NCI-H345 (cell line): ENCODE measurements around the gene TPST1.
"Not testable (repeated sequence)": the region's sequence is repeated elsewhere in the genome, so short reads cannot be mapped to it uniquely, and the experiment has no call there.

ENCODE experiments used
- DNase-seq: peaks from one replicate; lab custom pipeline; 2025; lab: John Stamatoyannopoulos, UW

TPST1 gene

DNA sequence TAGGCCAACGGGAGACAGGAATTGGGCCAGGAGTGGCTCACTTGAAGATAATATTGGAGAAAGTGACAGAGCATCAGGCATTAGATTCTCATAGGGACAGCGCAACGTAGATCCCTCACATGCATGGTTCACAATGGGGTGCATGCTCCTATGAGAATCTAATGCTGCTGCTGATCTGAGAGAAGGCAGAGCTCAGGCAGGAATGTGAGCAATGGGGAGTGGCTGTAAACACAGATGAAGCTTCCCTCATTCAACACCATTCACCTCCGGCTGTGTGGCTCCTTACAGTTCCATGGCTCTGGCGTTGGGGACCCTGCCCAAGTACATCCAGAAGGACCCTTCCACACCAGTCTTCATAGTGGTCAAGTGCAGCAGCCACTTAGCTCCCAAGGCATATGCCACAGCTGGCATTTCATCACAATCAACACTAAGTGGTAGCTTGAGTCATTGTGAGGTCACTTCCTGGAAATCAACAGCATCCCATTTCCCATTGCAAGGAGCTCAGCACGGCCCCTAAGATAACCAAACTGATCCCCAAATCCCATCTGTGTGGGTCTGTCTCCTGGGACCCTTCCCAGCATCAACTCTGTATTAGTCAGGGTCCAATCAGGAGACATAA is 174.5 kb downstream of the TPST1 start:
- no peak for DNase-seq

DNA sequence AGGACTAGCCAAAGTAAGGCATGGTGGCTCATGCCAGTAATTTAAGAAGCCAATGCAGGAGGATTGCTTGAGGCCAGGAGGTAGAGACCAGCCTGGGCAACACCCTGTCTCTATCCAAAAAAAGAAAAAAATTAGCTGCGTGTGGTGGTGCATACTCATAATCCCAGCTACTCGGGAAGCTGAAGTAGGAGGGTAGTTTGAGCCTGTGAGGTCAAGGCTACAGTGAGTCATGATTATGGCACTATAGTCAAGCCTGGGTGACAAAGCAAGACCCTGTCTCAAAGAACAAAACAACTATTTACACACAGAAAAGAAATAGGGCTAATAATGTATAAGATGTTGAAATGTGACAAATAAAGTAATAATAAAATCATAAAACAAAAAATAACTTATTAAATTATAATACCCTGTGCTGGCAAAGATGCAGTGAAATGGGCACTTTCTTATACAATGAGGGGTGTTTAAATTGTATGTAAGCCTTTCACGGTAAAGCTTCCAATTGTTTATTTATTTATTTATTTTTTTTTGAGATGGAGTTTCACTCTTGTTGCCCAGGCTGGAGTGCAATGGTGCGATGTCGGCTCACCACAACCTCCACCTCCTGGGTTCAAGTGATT is 175.2 kb downstream of the TPST1 start:
- no peak for DNase-seq

DNA sequence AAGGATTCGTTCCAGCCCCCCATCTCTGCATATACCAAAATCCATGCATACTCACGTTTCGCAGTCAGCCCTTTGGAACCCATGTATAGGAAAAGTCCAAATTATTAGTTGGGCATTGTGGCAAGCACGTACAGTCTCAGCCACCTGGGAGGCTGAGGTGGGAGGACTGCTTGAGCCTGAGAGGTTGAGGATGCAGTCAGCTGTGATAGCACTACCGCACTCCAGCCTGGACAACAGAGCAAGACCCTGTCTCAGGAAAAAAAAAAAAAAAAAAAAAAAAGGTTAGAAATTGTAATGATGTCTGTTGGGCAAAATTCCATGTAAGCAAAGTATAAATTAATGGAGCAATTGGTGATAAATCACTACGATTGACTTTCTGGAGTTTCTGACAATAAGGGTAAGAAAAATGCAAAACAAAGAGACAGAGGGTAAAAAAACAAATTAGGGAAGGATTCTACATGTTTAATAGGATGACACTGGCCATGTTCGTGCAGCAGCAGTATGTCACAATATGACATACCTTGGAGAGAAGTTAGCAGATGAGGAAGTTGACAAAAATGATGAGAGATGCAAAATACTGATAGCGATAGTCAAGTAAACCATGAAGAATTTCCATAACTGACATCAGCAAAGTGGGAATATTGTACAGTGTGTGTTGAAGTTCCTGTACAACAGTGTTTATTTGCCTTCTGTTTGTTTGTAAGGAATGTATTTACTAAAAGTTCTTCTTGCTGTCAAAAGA is 177.2 kb downstream of the TPST1 start:
- DNase-seq: not testable (repeated sequence)

DNA sequence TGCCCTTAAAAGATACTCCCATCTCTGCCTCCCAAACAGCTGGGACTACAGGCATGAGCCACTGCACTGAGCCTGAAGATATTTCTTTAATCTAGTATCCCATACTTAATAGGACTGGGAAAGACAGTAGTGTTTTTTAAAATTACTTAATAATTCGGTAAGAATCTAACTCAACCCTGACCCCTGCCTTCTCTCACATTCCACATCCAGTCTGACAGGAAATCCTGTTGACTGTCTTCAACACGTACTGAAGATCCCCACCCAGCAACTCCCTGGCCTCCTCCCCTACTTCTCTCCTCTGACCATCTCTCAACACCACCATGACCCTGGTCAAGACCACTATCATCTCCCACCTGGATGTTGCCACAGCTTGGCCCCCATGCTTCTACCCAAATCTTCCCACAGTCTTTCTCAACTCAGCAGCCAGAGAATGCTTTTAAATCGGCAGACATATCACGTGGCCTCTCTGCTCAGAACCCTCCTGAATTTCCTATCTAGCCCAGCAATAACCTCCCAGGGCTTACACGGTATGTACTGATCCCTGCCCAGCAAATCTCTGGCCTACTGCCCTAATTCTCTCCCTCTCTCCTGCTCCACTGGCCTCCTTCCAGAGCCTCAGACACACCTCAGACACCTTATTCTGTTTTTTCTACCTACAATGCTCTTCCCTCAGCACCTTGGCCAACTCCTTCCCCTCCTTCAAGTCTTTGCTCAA is 180.2 kb downstream of the TPST1 start:
- not testable (repeated sequence) for DNase-seq

DNA sequence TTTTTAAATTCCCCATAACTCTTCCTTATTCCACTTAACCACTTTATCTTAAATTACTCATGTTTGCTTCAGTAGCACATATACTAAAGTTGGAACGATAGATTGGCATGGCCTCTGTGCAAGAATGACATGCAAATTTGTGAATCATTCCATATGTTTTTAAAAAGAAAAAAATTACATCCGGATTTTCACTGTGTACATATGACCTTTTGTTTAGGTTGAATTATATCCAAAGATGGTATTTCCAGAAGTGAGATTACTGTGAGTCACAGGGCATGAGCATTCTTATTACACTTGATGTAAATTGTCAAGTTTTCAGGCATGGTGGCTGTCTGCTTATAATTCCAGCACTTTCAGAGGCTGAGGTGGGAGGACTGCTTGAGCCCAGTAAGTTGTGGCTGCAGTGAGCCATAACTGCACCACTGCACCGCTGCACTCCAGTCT is 190.0 kb downstream of the TPST1 start:
- not testable (repeated sequence) for DNase-seq

DNA sequence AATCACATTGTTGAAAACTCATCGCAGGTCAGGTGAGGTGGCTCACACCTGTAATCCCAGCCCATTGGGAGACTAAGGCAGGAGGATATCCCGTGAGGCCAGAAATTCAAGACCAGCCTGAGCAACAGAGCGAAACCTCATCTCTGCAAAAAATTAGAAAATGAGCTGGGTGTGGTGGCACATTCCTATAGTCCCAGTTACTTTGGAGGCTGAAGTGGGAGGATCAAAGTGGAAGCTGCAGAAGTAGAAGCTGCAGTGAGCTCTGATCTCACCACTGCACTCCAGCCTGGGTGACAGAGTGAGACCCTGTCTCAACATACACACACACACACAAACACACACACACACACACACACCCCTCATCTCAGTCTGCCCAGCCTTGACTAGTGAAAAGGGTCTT is 190.9 kb downstream of the TPST1 start:
- not testable (repeated sequence) for DNase-seq

DNA sequence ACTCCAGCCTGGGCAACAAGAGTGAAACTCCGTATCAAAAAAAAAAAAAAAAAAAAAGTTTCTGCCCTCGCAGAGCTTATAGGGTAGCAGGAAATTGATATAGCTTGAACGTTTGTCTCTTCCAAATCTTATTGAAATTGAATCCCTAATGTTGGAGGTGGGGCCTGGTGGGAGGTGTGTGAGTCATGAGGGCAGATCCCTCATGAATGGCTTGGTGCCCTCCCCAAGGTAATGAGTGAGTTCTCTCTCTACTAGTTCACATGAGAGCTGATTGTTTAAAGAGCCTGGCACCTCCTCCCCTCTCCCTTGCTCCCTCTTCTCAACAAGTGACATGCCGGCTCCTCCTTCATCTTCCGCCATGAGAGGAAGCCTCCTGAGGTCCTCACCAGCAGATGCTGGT is 193.7 kb downstream of the TPST1 start:
- DNase-seq: not testable (repeated sequence)

DNA sequence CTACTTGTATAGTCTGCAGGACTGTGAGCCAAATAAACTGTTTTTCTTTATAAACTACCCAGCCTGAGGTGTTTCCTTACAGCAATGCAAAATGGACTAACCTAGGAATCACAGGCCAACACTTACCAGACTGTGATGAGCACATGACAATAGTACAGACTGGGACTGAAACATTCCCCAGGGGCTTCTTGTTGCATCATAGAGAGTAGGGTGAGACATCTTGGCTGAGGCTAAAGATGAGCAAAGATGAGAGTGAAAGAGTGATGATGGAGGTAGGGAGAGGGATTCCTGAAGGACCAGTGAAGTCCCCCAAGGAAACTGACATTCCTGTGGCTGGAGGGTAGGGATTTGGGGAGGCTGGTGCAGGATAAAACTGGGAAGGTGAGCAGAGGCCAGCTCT is 194.4 kb downstream of the TPST1 start:
- no peak for DNase-seq

DNA sequence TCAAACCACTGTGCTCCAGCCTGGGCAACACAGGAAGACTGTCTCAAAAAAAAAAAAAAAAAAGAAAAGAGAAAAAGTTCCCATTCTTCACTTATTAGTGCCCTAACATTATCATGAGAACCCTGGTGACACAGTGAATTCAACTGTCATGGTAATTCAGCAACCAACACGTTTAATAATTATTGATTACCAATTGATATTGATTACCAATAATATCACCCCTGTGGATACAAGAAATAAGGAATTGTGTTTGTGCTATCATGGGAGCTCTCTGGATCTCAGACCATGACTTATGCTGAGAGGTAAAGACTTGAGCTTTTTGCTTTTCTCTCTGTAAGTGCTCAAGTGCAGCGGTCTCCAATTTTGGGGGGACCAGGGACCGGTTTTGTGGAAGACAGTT is 195.3 kb downstream of the TPST1 start:
- no peak for DNase-seq

DNA sequence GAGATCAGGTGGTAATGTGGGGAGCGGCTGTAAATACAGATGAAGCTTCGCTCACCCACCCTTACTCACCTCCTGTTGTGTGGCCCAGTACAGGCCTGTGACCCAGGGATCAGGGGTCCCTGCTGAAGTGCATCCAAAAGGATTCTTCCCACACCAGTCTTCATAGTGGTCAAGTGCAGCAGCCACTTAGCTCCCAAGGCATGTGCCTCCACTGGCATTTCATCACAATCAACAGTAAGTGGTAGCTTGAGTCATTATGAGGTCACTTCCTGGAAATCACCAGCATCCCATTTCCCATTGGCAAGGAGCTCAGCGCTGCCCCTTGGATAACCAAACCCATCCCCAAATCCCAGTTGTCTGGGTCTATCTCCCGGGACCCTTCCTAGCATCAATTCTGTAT is 196.0 kb downstream of the TPST1 start:
- DNase-seq: not testable (repeated sequence)

DNA sequence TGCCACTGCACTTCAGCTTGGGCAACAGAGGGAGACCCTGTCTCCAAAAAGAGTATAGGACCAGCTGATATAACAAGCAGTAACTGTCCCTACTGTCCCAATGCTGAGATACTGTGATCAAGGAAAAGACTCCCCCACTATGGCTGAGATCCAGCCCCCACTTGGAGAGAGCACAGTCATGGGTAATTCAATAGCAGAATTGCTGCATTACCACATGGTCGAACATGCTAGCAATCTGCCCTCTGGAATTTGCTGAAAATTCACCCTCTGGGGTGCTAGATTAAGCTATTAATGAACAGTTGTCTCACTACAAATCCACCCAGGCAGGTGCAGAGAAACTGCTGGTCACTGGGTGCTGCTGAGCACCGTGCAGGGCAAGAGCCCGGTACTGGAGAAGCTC is 196.8 kb downstream of the TPST1 start:
- not testable (repeated sequence) for DNase-seq

DNA sequence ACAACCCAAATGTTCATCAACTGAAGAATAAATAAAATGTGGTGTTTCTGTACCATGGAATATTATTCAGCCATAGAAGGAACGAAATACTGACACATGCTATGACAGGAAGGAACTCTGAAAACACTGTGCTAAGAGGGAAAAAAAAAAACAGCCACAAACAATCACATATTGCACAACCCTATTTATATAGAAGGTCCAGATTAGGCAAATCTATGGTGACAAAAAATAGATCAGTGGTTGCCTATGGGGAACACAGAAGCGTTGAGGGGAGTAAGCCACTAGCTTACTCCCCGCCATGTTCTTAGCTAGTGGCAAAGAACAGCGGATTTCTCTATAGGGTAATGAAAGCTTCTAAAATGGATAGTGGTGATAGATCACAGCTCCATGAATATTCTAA is 198.4 kb downstream of the TPST1 start:
- no peak for DNase-seq

DNA sequence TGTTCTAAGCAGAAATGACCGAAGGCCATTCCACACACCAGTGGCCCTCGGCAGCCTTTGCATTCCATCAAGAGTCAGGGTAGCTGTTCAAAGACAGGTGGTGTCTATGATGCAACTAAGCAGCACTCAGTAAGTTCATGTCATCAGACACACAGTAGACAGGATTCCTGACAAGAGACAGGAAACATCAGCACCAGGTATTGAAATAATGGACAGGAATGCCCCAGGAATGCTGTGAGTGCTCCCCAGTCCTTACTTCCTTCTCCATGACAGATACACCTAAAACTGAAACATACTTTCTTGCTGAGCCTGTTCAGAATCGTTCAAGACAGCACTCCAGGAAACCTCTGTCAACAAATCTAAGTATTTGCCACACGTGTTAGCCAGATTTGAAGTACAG is 204.4 kb downstream of the TPST1 start:
- no peak for DNase-seq
